Renal pelvis (tissue), 4 donors: ENCODE results near the gene EPHA10. TPM values are rescaled to one million over a fixed set of nuclear protein-coding genes. Genes with fewer than 3 reads are reported as not detected.
A peak's percentile ranks its signal among the peaks of the same experiment; 100 is the strongest.

Source experiments
- DNase-seq: peaks from one replicate; pipeline ENCODE4 v3.0.0-alpha.2; 2013
- polyA plus RNA-seq, 3 donors: library from polyadenylated mRNA; unstranded; fragments of 120-200 nt; gene quantifications; one replicate each; pipeline ENCODE4 v1.2.1, GENCODE V29; 2013; ENCODE audit not compliant: insufficient read length in 3 of 3

Gene EPHA10
- polyA plus RNA-seq, 3 donors, result 0.12 to 0.24 (median 0.13) TPM

DNA sequence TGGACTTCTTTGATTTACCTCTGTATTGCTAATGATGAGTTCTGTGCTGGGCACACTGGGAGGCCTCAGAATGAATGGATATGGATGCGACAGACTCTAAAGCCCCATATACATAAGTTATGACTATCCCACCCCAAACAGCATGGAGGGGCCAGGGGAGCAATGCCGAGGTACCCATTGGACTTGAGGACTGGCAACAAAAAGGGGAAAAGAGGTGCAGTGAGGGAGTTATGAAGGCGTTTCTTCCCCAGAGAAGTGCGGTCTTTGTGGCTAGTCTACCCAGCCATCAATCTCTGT is 87.8 kb downstream of the EPHA10 start:
- no peak for DNase-seq

DNA sequence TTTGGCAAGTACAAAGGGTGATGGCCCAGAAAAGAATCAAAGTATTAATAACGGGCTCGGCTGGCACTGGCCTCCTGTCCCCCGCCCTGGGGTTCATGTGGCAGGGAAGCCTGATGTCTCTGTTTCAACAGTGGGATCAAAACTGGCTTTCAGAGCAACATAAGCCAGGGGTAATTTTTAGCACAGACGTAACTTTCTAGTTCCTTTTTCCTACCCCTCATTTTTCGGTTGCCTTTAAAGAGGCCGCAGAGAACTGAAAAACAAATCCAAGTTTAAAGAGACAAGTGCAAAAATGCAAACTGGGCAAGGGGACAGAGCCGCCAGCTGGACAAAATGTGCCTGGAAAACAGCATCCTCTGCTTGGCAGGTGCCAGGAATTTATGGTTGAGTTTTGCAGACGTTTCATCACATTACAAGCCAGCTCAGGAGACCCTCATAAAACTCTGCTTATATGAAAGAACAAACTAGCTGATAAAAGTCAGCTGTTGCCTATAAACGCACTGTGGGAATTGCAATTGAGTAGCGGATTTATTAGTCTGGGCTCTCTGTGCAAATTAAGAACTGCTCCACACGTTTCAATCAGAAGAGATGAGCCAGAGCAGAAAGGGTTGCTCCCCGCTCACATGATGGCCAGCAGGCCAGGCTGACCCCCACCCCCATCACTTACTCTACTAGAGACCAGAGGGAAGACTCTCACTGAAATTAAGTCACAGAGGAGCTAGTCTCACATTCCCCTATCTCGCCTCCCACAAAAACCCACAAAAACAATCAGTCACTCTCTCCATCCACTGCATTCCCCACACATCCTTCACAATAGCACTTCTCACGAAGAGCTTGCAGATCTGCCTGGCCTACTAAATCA is 88.4 kb downstream of the EPHA10 start:
- peak; percentile 82 for DNase-seq

DNA sequence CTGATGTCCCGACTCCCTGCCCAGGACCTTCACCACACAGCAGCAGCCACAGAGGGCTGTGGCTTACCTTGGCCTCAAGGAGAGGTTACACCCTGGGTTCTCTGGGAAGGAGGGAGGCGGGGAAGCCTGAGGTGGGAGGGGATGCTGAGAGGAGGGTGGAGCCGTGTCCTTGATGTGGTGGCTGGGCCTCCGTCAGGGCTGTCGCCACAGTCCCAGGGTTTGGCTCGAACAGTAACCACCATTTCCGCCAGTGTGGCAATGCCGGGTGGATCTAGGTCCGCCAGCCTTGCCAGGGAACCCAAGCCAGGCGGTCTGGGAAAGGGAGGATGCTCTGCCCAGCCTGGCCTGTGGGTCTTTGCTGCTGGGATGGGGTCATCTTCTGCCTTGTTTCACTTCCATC is 91.0 kb downstream of the EPHA10 start:
- no peak for DNase-seq

DNA sequence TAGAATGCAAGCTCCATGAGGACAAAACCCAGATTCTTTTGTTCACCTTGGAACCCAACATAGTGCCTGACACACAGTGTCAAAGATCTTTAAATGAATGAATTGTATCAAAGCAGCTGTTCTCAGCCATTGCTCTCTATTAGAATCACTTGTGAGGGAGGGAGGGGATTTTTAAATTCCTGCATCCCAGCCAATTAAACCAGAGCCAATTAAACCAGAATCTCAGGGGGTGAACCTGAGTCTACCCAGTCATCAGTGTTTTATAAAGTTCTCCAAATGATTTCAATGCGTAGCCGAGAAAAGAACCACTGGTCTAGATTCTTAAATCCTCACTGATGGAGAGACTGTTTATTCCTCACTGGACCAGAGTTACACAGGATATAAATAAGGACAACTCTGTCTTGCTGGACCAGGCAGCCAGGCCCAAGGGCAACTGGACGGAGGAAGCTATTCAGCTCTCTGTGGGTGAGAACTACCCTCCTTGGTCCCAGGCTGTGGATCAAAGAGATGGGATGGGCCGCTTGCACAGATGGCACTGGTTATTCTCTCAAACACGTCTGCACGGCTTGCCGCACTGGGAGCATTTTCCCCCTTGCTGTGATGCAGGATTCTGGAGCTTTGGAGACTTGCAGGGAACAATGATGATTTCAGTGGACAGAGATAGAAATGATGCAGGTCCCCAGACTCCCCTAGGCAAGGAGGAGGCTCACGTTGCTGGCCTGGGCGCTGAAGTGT is 92.6 kb downstream of the EPHA10 start:
- no peak for DNase-seq

DNA sequence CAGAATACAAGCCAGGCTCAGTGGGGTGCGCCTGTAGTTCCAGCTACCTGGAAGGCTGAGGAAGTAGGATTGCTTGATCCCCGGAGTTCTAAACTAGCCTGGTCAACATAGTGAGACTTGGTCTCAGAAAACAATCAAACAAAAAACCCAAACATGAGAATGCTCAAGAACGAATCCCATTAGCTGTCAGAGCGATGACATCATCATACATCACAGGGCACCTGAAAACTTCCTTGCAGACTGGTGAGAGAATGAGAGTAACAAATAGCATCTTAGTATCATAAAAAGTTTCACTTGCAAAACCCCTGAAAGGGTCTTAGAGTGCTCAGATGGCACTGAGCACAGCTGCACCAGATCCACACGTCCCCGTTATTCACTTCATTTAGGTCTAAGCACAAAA is 93.7 kb downstream of the EPHA10 start:
- no peak for DNase-seq

DNA sequence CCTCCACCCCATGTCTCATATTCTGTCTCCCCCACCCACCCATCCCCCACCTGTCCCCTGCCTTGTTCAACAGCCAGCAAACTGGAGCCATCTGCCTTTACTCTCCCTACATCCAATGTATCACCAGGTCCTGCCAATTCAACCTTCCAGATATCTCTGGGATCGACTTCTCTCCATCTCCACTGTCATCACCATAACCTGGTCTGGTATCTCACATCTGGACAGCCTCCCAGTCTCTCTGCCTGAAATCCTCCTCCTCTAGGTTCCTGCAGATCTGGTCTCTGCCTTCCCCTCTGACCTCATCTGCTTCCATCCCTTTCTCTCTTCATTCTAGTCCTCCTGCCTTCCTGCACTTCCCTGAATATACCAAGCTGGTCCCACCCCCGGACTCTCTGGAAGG is 94.8 kb downstream of the EPHA10 start:
- no peak for DNase-seq

DNA sequence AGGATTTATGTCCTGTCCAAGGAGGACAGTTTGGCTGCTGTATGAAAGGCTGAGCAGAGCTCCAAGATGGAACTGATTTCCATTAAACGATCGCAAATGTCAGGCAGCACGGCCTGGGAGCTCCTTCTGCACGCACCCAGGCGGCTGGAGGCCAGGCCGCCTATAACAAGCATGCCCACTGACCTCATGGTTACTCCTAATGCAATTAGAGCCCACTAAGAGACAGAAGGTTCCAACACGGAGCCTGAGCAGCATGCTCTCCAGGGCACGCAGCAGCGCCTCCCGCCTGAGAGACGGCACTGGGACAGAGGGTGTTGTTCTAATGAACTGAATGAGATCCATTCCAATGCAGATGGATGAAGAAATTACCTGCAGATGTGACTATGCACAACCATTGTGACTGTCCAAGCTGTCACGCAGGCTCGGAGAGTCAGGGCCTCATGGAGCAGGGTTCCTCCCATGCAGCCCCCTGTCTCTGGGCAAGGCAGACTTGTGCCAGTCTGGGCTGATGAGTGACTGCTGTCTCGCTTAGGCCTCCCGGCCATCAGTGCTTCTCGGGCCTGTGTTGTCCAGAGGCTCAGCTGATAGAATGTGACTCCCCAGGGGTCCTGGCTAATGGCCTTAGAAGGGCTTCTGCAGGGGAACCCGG is 97.8 kb downstream of the EPHA10 start:
- no peak for DNase-seq

DNA sequence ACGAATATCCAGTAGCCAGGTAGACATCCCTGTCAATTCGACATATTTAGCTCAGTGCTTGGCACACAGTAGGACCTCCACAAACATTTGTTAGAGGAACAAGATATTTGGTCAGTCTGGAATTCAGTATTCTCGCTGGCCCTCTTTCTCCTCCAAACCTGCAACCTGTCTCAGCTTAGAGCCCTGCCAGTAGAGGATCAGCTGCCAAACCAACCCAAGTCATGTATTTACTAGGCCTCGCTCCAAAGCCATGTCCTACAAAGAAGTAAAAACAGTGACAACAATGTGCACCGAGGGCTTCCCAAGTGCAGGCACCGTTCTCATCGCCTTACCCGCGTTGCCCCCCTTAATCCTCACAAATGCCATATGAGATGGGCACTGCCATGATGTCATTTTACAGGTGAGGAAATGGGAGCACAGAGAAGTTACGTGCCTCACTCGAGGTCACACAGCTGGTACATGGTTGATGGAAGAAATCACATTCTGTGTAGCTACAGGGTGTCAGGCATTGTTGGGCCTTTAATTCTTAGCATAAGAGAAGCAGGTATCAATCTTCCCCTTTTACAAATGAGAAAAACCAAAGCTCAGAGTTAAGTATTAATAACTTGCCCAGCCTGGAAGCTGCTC is 98.6 kb downstream of the EPHA10 start:
- no peak for DNase-seq

Other genes starting within 250 kb of the EPHA10 start
- gene SNIP1, start 210.8 kb downstream of the EPHA10 start, polyA plus RNA-seq, result 10 to 100 TPM; 13.5 to 15.9 (median 15.5) TPM
- gene DNALI1, start 208.2 kb downstream of the EPHA10 start, polyA plus RNA-seq, result 10 to 100 TPM; 73.1 to 85.2 (median 80.4) TPM
- 10 to 100 TPM; 65.3 to 82.5 (median 74.4) TPM for gene GNL2, start 169.2 kb downstream of the EPHA10 start, polyA plus RNA-seq
- gene RSPO1, start 130.2 kb downstream of the EPHA10 start, polyA plus RNA-seq, result 1 to 10 TPM; 6.3 to 8.3 (median 7.9) TPM
- 10 to 100 TPM; 16.0 to 21.4 (median 19.2) TPM for gene CDCA8, start 72.6 kb downstream of the EPHA10 start, polyA plus RNA-seq
- gene MANEAL, start 28.7 kb upstream of the EPHA10 start, polyA plus RNA-seq, result 1 to 10 TPM; 4.0 to 4.9 (median 4.4) TPM
- 10 to 100 TPM; 29.5 to 37.1 (median 36.7) TPM for gene C1orf122, start 42.7 kb upstream of the EPHA10 start, polyA plus RNA-seq
- gene YRDC, start 43.1 kb upstream of the EPHA10 start, polyA plus RNA-seq, result 10 to 100 TPM; 11.5 to 14.0 (median 12.2) TPM
- 1 to 10 TPM; 7.0 to 8.9 (median 8.4) TPM for gene MTF1, start 94.5 kb upstream of the EPHA10 start, polyA plus RNA-seq
- 10 to 100 TPM; 18.8 to 28.4 (median 20.6) TPM for gene INPP5B, start 181.9 kb upstream of the EPHA10 start, polyA plus RNA-seq
- gene SF3A3, start 224.9 kb upstream of the EPHA10 start, polyA plus RNA-seq, result 100 to 1,000 TPM in 2 of 3 donors, 10 to 100 TPM in 1; 94.5 to 106 (median 102) TPM
- gene FHL3, start 240.4 kb upstream of the EPHA10 start, polyA plus RNA-seq, result 10 to 100 TPM; 16.9 to 22.7 (median 19.6) TPM
- 10 to 100 TPM; 35.6 to 39.4 (median 36.6) TPM for gene UTP11, start 247.6 kb upstream of the EPHA10 start, polyA plus RNA-seq